Prostate gland (tissue), 2 donors: ENCODE measurements around the gene PDE11A.

ENCODE experiments used
- CTCF ChIP-seq, 4 experiments: fragments of 200-600 bp in 2 of 4; fragments of 450-650 bp in 2 of 4; sonication (generic) in 2 of 4; IDR thresholded peaks; 1 replicate in 3 of 4; 2 replicates in 1 of 4; pipeline ENCODE4 v1.5.1; 2016 to 2019; ENCODE audit warnings: antibody characterized with exemption in 4 of 4, mild to moderate bottlenecking in 2 of 4, moderate library complexity in 2 of 4
- POLR2AphosphoS5 ChIP-seq: sonication (generic); formaldehyde crosslinking; IDR thresholded peaks from one replicate; pipeline ENCODE4 v1.6.1; 2017; ENCODE audit warnings: antibody characterized with exemption

- TF ChIP-seq CTCF (IDR thresholded peaks at IDR 0.05): no peak
- TF ChIP-seq POLR2AphosphoS5: no peak
Observed at GRCh38 chr2:177889818-177890460, 182.6 kb downstream of the PDE11A start.
